NCI-H1092 treated with DMSO at 0.1 percent for 48 hours (cell line): Measurements from ENCODE around the gene CMTM6.
A peak's percentile ranks its signal among the peaks of the same experiment; 100 is the strongest.
"Not testable (repeated sequence)": the region's sequence is repeated elsewhere in the genome, so short reads cannot be mapped to it uniquely, and the experiment has no call there.

Experiments
- DNase-seq: peaks from one replicate; lab custom pipeline; 2025; lab: John Stamatoyannopoulos, UW

Gene CMTM6

DNA sequence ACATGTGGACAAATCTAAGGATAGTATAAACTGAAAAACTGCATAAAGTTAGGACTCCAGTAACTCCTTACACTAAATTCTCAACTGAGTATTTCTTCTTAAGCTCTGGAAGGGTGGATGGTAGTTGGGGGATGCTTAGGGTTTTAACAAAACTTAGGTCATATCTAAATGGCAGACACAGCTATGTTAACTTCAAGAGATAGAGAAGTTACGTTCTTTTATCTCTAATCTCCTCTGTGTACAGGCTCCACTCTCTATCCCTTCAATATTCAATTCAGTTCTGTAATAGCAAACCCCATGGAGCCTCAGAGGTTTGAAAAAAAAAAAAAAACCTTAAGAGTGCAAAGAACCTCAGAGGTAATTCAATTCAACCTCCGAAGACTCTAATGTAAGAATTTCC, 3.1 kb downstream of the CMTM6 start:
- DNase-seq = no peak

DNA sequence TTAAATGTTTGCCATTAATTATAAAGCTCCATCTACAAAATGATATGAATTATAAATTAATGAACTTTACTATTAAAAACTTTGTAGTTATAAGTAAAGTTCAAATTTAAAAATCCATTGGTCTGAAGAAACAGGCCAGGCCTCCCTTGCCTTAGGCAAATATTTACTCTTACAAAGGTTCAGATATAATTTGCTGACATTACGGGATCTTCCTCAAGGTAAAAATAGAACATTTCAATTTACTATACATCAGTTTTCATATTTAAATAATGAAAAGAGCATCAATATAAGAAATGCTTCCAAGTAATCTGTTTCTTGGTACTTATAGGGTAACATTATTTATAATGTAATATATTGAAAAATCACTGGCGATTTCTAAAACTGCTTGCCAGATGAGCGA, 3.7 kb downstream of the CMTM6 start:
- DNase-seq = no peak

DNA sequence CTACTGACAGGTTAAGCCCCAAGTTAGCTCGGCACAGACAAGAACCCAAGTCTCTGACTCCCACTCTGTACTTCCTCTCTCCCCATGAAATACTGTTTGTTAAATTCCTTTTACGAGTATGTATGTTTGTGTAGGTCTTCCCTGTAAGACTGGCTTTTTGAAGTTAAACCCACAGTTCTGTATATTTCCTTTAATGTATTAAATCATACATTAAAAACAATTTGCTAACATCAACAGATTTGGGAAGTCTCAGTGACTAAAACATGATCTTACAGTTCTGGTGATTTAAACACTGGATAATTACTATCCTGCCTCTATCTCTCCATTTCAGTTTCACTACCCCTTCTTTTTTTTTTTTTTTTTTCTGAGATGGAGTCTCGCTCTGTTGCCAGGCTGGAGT, 4.4 kb downstream of the CMTM6 start:
- no peak for DNase-seq

DNA sequence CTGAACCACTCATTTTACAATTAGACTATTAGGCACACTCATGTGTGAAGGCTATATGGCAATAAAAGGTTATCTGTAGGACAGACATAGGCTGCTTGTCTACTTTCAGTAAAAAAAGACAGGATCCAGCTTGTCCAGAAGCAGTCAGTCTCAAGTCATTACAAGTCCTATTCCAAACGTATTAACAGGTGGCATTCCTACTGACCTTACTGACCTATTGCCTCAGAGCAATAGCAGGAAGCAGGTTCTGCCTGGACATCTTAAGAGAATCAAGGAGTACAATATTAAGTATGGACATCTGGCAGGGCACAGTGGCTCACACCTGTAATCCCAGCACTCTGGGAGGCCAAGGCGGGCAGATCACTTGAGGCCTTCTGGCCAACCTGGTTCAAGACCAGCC, 7.0 kb downstream of the CMTM6 start:
- DNase-seq = no peak

DNA sequence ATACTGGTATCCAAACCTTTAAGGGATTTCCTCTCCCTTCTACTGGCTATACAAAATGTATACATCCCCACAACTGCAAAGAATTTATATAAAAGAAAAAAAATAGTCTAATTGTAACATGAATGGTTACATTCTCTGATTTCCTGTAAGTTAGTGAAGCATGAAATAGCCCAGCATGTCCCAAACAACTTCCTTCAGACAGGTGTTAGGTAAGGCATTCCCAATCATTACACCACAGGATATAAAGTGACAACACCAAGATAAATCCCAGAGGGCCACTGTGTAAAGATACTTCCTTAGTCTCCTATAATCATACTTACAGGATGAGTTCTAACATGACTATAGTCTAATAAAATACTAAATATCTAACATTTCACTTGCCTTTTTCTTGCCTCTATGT, 7.6 kb downstream of the CMTM6 start:
- no peak for DNase-seq

DNA sequence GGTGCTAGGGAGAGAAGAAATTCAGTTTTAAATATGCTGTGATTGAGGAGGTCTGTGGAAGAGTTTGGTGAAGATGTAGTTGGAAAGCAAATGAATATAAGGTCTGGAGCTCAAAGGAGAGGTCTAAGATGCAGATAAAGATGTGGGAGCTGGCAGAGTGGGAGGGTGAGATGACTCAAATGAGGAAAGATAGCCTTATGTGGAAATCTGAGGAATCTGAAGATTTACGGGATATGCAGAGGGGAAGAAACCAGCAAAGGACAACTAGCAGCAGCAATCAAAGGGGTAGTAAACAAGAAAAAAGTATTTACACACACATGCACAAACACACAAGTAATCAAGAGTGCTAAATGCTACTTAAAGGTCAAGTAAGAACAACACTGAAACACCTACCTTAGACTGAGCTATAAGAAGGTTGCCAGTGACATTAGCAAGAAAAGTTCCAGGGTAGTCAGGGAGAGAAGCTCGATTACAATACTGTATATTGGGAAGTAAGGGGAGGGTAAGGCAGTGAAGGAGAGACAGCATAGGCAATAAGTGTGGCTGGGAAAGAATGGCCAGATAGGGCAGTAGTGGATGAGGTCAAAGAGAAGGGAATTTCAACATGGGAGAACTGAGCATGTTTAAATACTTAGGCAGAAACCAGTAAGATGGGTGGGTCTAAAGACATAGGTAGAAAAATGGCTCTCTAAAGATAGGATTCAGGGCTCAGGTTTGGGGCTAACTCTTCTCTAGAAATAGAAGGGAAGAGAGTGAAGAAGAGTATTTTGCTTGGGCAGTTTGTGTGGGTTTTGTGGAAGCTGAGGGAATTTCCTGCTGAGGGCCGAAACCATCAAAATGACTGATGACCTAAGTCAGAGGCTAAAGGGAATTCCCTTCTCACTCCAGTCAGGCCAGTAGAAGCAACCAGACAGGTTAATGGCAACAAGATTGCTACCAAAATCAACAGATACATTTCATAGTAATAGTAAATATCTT, 8.9 kb downstream of the CMTM6 start:
- no peak for DNase-seq

DNA sequence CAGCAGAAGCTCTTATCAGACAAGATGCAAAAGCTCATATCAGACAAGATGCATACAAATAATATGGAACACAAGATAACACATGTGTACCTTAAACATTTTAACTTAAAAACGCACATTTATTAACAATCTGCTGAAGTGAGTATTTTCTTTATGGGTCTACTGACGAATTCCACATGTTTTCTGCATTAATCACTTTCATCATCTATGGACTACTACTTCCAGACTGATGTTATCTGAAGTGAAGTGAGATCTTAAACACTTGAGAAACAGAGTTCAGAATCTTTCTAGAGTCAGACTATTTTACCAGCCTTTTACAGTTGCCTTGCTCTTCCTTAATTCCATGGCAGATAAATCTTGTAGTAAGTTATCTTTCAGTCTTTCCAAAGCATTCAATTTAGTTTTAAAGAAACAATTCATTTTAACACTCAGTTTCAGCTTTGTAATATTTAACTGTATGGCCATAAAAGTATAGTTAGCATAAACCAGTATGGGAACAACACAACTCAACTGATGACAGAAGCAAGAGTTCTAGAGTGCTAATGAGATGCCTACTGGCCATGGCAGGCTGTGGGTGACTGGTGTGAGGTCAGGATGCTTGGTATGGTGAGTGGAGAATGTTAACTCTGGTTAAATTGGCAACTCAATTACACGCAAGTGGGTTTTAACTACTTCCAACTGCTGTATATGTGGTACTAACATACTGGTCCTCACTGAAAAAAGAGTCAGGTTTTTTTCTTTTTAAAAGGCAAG, 9.8 kb downstream of the CMTM6 start:
- DNase-seq = no peak

DNA sequence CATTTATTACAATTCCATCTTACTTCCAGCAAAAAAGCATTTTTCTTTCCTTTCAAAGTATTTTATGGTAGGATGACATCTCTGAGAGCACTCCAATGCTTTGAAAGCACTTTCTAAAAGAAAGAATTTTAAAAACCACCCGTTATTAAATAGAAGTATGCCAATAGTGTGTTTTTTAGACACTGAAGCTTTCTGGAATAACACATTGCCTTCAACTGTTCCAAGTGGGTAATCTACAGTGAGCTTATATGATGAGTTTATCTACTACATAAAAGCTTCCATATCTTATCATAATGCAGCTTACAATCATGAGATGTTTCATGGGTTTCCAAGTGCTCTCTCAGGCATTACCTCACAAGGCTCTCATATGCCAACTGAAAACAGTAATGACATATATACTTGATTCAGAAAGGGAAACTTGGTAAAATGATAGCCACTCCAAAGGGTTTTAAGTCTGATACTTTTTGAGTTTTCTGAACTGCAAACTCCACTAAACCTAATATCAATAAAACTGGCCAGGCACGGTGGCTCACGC, 14.1 kb downstream of the CMTM6 start:
- DNase-seq = no peak

DNA sequence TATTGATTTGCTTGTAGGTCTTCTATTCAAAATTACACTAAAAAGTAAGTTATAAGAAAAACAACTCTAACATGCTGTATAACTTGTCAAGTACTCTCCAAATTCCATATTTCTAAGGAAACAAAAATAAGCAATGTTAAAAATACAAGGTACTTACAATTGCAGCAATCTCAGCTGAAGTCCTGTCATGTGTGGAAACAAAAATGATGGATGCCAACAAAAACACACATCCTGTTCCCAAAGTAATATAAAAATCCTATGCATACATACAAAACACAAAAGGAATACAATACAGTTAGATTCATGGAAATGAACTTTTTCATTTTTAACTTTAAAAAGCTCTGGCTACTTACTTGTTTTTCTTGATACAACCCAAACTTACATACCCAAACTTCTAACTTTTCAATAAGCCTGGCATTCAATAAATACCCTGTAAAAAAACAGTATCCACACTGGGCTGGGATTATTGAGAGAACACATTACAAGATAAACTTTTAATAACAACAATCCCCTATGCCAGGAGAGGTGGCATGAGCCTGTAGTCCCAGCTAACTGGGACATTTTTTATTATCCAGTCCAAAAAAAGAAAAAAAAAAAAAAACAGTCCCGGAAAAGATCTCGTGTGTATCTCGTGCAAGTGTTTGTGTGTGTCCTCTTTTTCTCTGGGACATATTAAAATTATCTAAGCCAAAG, 14.7 kb downstream of the CMTM6 start:
- no peak for DNase-seq

DNA sequence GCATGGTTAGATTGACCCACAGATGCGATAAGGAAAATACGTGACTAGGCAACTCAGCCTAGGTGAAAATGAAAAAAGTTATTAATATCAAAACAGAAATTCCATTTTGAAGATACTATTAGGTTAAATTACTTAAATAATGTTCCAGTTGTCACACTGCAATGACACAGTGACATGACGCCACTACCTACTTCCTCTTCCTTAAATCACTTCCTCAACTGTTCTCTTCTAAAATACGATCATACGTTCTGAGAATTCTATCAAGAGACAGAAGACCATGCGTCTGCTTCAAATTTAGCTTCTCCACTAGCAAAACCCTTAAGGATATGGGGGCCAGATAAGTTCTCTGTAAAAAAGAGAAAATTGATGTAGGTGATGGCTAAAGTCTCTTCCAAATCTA, 18.2 kb downstream of the CMTM6 start:
- DNase-seq = no peak

DNA sequence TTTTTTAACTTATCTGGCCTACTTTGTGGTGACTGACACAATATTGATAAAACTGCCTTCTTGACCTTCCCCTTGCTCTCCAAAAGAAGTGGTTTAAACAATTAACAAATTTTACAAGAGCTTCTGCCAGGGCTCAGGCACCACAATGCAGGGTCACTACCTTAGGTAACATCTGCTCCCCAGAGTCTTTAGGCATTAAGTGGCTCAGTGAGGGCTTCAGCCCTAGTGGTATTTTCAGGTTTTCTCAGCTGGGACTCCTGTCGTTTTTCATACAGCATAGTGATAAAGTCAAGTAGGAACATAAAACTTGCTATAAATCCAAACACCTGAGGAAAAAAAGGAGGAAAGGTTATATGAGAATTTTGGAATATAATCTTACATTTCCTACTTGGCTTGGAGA, 18.9 kb downstream of the CMTM6 start:
- no peak for DNase-seq

DNA sequence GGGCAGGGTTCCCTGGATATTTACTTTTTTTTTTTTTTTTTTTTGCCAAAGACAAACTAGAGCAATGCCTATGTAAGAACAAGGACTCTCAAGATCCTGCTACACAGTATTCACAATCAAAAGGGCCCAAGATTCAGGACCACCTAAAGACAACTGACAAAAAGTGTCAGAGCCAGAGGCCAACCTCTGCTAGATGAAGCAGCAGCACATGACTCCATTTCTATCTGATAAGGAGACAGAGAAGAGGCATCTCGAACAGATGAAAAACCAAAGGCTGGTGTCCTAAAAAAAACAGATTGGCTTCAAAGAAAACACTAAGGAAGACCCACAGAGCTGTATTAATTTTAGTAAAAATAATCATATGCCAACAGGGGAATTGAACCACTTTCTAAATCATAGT, 20.0 kb downstream of the CMTM6 start:
- no peak for DNase-seq

DNA sequence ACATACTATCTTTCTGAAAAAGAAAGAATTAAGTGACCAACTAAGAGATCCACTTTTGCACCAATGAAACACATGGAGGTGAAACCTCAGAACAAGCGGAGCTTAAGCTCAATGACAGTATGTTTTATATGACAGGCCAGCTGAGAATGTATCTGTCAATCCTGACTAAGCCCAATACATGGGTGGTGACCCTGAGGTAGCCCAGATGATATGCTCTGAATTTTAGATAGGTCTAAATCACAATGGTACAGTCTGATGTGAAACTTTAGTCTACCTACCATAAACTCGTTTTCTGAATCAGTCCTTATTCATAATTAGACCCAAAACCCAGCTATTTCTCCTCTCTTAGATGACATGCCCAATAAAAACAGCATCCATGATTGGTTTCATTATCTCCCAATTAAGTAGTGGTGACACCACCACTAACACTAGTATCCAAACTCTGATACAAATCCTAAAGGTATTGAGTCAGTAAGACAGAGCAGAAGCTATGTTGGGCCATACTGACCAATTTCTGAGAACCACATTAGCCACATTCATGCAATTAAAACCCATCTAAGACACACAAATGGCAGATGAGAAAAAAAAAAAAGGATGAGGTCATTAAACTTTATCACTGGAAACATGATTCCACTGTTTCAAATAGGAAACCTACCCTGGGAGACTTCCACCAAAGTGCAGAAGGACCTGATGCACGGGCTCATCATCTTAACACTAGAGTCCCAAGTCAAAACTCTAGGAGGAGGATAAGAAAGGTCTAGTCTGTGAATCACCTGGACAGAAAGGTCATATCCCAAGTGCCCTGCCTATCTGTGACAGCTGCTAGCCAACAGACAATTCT, 20.6 kb downstream of the CMTM6 start:
- no peak for DNase-seq

DNA sequence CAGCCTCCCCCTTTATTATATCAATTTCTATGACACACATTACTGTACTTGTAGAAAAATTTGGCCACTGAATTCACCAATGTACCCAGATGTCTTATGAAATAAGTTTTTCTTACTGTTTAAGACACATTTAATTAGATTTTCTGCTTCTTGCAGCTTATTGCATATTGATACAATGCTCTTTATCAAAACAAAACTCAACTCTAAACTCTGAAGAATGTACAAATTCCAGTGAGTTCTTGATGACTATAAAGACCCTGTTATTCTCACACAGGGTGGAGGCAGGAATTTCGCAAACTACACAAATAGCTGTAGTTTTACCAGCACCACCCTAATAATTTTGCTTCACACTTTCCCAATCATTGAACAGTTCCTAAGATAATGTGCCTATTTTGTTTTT, 22.0 kb downstream of the CMTM6 start:
- no peak for DNase-seq

DNA sequence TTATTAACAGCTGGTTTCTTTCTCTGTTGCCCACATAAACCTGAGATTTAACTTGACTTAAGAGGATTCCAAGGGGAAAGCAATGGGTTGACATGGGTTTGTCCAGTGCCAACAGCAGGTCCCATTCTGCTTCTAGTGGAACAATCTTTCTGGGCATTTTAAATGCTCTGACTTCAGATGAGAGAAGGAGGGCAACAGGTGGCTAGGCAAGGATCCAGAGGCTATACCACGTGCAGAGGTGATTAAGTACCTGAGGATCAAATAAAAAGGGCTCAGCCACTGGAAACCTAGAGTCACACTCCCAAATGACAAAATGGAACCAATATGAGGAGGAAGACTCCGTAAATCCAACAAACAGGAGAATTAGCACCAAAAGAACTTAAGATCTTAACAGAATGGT, 28.5 kb downstream of the CMTM6 start:
- no peak for DNase-seq

DNA sequence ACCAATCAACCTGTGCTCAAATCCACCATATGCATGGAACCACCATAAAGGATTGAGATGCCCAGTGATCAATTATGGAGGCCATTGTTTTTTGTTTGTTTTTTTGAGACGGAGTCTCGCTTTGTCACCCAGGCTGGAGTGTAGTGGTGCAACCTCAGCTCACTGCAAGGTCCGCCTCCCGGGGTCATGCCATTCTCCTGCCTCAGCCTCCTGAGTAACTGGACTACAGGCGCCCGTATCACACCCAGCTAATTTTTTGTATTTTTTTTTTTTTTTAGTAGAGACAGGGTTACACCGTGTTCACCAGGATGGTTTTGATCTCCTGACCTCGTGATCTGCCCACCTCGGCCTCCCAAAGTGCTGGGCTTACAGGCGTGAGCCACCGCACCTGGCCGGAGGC, 30.5 kb downstream of the CMTM6 start:
- not testable (repeated sequence) for DNase-seq

DNA sequence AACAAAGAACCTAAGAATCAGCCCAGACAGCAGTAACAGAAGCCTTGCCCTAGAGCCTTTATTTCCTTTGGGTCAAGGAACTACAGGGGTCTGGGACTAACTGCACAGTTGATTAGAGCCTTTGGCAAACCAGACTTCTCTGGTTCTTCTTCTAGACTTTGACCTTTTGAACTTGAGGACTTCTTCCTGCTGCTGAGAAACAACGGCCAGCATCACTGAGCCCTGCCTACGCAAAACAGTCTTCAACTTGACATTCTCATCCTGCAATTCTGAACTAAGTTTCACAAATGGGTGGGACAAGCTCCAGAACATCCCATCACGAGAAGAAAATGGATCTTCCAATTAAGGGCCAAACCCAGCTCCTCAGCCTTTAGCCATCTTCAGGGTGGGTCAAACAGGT, 31.4 kb downstream of the CMTM6 start:
- no peak for DNase-seq

DNA sequence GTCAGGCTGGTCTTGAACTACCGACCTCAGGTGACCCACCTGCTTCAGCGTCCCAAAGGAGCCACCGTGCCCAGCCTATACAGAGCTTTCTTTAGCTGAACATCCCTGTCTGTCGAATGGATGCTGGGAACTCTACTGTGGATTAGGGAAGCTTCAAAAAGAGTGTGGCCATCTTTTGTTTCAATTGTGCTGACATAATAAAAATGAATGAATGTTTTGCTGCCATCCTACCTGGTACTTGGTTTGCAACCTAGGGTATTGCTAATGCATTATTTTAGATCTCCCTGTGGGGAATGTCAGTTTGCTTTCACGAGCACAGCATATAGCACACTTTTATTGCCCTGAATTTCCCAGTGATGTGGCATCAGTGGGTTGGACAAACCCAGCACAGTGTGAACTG, 32.3 kb downstream of the CMTM6 start:
- no peak for DNase-seq

DNA sequence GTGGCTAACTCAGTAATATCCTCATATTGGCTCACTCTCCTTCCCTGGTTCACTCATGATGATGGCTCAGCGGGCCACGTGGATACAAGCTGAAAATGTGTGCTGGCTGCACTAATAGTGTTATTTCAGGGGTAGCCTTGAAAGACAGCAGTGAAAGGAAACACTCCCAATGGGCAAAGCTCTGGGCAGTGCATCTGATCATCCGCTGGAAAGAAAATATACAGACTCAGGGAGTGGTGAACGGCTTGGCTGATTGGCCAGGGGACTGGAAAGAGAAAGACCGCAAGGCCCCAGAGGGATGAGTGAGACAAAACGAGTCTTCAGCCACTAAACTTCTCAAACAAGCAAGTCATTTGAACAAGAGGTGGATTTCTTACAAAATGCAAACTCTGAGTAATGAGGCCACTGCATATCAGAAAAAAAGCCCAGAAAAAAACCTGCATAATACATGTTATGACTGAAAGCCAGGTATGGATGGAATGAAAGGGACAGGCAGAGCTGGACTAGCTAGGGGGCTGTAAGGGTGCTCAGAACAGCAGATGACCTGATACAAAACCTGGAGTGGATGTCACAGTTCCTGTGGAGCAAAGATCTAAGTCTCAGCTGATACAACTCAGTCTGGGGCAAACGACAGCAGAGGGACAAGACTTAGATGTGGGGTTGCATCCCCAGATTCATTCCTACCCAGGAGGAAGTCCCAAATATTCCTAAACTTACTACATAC, 33.3 kb downstream of the CMTM6 start:
- no peak for DNase-seq

DNA sequence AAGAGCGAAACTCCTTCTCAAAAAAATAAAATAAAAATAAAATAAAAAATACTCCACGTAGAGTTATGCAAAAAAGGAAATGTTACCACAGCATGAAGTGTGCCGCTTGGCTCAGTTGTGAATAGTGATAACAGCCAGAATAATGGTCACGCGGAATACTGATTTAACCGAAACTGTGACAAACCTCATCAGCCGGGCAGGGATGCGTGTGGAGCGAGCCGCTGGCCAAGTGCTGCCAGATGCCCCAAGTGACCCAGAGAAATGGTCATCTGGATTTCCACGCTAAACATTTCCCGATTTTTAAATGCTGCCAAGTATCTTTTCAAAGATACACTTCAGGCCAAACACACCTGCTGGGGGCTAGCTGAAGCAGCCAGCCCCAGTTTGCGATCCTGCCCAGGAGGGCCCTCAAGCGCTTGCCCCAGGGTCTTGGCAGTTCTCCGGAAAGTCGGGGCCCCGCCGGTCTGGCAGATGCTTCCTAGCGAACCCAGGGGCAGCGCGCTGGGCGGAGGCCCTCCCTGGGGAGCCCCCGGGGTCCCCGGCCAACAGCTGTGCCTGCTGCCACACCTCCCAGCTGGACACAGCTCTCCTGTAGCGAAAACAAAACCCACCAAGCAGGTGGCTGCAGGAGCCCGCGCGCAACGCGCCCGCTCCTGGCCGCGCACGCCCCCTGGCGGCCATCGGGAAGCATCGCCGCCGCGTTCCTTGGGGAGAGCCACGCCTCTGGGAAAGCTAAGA, 35.1 kb downstream of the CMTM6 start:
- DNase-seq = peak; percentile 83
